Suprapubic skin (tissue), 4 donors: ENCODE data around the gene MRC2.

Source experiments
- POLR2A ChIP-seq, 2 donors: fragments of 450-650 bp; IDR thresholded peaks; one replicate each; pipeline ENCODE4 v1.6.1; 2017; ENCODE audit warnings: antibody characterized with exemption in 2 of 2, mild to moderate bottlenecking in 2 of 2, moderate library complexity in 2 of 2
- POLR2AphosphoS5 ChIP-seq, 3 donors: sonication (generic); formaldehyde crosslinking; IDR thresholded peaks; one replicate each; pipeline ENCODE4 v1.6.1; 2017; ENCODE audit warnings: antibody characterized with exemption in 3 of 3
- TF ChIP-seq, protein P1 (sequence below), 2 donors: fragments of 200-600 bp in 1 of 2; fragments of 450-650 bp in 1 of 2; sonication (generic) in 1 of 2; IDR thresholded peaks; one replicate each; pipeline ENCODE4 v1.5.1; 2016 to 2019; ENCODE audit warnings: antibody characterized with exemption in 2 of 2, mild to moderate bottlenecking in 1 of 2, moderate library complexity in 1 of 2

DNA sequence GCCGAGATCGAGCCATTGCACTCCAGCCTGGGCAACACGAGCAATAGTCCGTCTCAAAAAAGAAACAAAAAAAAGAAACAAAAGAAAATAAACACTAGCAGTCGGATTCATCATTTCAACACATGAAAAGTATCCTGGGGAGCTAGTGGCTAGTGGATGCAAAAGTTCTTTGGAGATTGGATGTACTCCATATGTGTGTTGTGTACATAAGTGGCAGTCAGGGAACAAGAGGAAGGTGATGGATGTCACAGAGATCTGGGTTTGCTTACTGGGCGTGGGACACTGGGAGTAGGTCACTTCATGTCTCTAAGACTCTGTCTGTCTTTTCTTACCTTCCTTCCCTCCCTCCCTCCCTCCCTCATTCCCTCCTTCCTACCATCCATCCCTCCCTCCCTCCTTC, 35.4 kb downstream of the MRC2 start:
- TF ChIP-seq, protein P1, sequence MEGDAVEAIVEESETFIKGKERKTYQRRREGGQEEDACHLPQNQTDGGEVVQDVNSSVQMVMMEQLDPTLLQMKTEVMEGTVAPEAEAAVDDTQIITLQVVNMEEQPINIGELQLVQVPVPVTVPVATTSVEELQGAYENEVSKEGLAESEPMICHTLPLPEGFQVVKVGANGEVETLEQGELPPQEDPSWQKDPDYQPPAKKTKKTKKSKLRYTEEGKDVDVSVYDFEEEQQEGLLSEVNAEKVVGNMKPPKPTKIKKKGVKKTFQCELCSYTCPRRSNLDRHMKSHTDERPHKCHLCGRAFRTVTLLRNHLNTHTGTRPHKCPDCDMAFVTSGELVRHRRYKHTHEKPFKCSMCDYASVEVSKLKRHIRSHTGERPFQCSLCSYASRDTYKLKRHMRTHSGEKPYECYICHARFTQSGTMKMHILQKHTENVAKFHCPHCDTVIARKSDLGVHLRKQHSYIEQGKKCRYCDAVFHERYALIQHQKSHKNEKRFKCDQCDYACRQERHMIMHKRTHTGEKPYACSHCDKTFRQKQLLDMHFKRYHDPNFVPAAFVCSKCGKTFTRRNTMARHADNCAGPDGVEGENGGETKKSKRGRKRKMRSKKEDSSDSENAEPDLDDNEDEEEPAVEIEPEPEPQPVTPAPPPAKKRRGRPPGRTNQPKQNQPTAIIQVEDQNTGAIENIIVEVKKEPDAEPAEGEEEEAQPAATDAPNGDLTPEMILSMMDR (IDR thresholded peaks at IDR 0.05) = no peak
- TF ChIP-seq POLR2AphosphoS5 (IDR thresholded peaks at IDR 0.05) = no peak
- no peak for TF ChIP-seq POLR2A (IDR thresholded peaks at IDR 0.05)
